ENCODE results near the gene CFAP53.

GRCh38 chr18:50280707-50281294 is 14.5 kb upstream of the CFAP53 start:
- TF ChIP-seq POLR2AphosphoS5 (IDR thresholded peaks at IDR 0.05) (no peak), CTCF (IDR thresholded peaks at IDR 0.05) (no peak), POLR2A (IDR thresholded peaks at IDR 0.05; ENCODE audit: low read depth) (no peak), EP300 (IDR thresholded peaks at IDR 0.05) (no peak)
